ENCODE measurements around the gene PSMB9.

Gene PSMB9

DNA sequence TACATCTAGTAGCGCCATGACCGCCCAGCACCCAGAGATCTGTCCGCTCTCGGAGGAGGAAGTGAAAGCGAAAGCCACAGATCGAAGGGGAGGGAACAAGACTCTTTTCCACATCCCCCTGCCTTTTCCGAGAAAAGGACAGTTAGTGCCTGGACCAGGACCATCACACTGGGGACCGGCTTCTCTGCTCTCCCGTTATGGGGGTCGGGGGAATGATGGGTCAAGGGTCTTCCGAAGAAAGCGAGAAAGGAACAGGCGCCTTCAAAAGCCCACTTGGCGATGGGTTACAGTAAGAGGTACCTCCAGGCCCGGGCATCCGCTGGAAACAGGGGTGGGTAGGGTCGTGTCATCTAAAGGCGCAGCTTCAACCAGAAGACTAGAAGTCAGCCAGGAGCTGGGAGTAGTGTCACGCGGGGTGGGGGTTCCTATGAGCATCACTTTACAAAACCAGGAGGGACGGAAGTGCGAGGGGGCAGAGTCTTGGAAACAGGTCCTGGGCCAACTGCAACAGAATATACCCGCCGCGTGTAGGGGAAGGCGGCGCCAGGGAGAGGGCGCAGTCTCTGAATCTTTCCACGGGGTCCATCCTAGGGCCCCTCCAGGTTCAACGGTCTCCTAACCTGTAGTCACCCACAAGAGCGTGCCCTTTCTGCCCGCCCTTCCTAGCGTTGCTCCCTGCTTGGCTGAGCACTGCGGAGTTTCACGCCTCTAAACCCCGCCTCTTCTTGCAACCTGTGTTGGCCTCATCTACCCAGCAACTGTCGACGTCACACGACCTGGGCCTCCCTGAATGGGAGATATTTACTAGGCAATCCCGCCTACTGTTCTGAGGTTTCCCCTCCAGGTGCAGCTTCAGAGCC is 9.8 kb upstream of the PSMB9 start, which contains the start of gene PSMB8:
TSS of gene PSMB8 (minus strand) at position 69 of the 860 bp plus-strand sequence. CDS start at position 18, 51 bp downstream.
- TF ChIP-seq, protein P1, sequence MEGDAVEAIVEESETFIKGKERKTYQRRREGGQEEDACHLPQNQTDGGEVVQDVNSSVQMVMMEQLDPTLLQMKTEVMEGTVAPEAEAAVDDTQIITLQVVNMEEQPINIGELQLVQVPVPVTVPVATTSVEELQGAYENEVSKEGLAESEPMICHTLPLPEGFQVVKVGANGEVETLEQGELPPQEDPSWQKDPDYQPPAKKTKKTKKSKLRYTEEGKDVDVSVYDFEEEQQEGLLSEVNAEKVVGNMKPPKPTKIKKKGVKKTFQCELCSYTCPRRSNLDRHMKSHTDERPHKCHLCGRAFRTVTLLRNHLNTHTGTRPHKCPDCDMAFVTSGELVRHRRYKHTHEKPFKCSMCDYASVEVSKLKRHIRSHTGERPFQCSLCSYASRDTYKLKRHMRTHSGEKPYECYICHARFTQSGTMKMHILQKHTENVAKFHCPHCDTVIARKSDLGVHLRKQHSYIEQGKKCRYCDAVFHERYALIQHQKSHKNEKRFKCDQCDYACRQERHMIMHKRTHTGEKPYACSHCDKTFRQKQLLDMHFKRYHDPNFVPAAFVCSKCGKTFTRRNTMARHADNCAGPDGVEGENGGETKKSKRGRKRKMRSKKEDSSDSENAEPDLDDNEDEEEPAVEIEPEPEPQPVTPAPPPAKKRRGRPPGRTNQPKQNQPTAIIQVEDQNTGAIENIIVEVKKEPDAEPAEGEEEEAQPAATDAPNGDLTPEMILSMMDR (IDR thresholded peaks at IDR 0.05; ENCODE audit: low read depth, low read length), result peak; percentile 29
- in situ Hi-C loops (cut with HindIII; ENCODE audit: low sequenced_read_pairs), result loop anchor here (10.0 kb wide), 1 partner anchor 131 kb away; no protein-coding TSS in a partner anchor
- peak; percentile 91 for DNase-seq (ENCODE audit: low read depth, low spot score)
- peak within 1 kb of the TSS; percentile 83 for H3K4me3 ChIP-seq (ENCODE audit: low read depth, low read length)

DNA sequence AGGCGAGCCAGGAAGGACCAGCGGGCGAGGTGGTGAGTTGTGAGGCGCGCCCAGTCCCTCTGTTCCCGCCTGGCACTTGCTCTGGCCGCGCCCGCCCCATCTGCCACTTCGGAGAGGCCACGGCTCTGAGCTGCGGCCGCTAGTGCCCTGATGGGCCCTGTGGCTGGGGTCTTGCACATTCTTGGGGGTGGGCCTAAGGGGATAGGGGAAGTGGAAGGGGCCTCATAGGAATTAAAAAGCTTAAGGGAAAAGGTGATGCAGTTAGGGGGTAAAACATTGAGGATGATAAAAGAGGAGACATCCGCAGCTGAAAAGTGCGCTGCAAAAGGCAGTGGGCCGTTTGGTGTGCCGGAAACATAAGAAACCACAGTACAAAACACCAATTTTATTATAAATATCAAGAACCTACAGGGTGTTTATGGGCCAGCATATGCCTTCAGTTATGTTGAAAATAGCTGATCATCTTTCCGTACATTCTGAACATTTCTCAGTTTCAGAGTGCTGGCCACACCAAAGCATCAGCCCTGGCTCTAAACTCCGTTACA is 9.1 kb upstream of the PSMB9 start:
- peak overlapping the region; percentile 83 for H3K4me3 ChIP-seq (ENCODE audit: low read depth, low read length)
- TF ChIP-seq, protein P1 (IDR thresholded peaks at IDR 0.05; ENCODE audit: low read depth, low read length), result no peak
- in situ Hi-C loops (cut with HindIII; ENCODE audit: low sequenced_read_pairs), result loop anchor here (10.0 kb wide), 1 partner anchor 130 kb away; no protein-coding TSS in a partner anchor
- DNase-seq (ENCODE audit: low read depth, low spot score), result no peak

DNA sequence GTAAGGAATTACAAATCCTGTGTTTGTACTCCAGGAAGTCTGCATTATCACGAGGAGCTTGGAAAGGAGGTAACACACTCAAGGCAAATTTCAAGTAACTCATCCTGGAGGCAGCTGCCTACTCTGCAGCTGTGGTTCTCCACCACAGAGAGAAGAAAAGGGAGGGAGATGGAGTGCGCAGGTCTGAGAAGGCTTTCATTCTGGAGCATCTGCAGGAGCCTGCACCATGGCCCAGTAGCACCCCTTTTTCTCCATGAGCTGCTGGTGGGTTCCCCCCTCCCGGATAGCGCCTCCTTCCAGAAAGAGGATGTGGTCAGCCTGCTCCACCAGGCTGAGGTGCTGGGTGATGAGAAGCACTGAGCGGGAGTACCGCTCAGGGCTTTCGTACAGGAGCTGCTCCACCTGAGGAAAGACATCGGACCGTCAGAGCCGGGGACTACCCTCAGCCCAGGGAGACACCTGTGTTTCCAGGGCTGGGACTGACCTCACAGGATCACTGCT is 8.6 kb upstream of the PSMB9 start:
- in situ Hi-C loops (cut with HindIII; ENCODE audit: low sequenced_read_pairs), result loop anchor here (10.0 kb wide), 1 partner anchor 129 kb away; no protein-coding TSS in a partner anchor
- TF ChIP-seq, protein P1 (IDR thresholded peaks at IDR 0.05; ENCODE audit: low read depth, low read length), result no peak
- no peak overlapping the region for H3K4me3 ChIP-seq (ENCODE audit: low read depth, low read length)
- DNase-seq (ENCODE audit: low read depth, low spot score), result no peak

DNA sequence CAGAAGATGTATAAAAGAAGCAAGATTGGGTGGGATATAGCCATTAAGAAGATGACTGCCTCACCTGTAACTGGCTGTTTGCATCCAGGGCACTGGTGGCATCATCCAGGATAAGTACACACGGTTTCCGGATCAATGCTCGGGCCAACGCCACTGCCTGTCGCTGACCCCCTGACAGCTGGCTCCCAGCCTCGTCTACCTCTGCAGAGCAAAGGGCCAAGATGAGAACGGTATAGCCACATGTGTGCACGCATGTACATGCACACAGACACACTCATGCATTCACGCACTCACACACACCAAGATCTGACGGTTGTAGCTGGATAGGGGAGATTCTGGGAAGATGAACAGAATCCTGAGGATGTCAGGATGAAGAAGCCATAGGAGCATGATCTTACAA is 7.0 kb upstream of the PSMB9 start:
- H3K4me3 ChIP-seq (ENCODE audit: low read depth, low read length), result no peak overlapping the region
- no peak for DNase-seq (ENCODE audit: low read depth, low spot score)
- TF ChIP-seq, protein P1 (IDR thresholded peaks at IDR 0.05; ENCODE audit: low read depth, low read length), result no peak
- in situ Hi-C loops (cut with HindIII; ENCODE audit: low sequenced_read_pairs), result loop anchor here (10.0 kb wide), 1 partner anchor 128 kb away; no protein-coding TSS in a partner anchor

DNA sequence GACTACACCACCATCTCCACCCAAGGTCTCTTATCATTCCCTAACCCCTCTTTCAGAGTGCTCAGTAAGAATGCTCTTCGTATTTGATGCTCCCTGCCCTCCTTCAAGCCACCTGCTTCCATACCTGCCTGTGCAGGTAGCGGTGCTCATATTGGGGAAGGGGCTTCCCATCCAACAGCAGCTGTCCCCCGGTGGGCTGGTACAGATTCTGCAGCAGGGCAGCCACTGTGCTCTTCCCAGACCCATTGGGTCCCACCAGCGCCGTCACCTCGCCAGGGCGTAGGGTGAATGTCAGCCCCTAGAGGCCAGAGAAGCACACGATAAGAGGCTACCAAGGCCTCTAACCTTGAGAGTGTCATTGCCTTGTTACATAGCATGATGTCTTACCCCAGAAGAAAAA is 6.2 kb upstream of the PSMB9 start:
- DNase-seq (ENCODE audit: low read depth, low spot score), result no peak
- in situ Hi-C loops (cut with HindIII; ENCODE audit: low sequenced_read_pairs), result loop anchor here (10.0 kb wide), 1 partner anchor 127 kb away; no protein-coding TSS in a partner anchor
- no peak overlapping the region for H3K4me3 ChIP-seq (ENCODE audit: low read depth, low read length)
- TF ChIP-seq, protein P1 (IDR thresholded peaks at IDR 0.05; ENCODE audit: low read depth, low read length), result no peak

DNA sequence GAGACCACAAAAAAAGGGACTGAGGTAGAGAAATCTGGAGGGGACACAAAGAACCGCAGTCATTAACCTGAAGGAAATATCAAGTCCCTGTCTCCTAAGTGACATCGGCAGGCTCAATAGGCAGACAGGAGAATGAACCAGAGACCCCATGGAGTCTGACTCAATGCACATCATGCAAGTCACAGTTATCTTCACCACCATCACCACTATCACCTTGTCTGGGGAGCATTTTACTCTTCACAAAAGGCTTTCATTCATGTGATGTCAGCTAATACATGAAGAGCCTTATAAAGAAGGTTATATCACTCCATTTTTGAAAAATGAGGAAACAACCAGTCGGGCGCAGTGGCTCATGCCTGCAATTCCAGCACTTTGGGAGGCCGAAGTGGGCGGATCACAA is 4.9 kb upstream of the PSMB9 start:
- TF ChIP-seq, protein P1 (IDR thresholded peaks at IDR 0.05; ENCODE audit: low read depth, low read length), result no peak
- in situ Hi-C loops (cut with HindIII; ENCODE audit: low sequenced_read_pairs), result loop anchor here (10.0 kb wide), 1 partner anchor 126 kb away; no protein-coding TSS in a partner anchor
- no peak overlapping the region for H3K4me3 ChIP-seq (ENCODE audit: low read depth, low read length)
- DNase-seq (ENCODE audit: low read depth, low spot score), result no peak
